HEK293 (cell line): Measurements from ENCODE around the gene ANTKMT.
A peak's percentile ranks its signal among the peaks of the same experiment; 100 is the strongest.

Experiments
- OVOL3 ChIP-seq: fragments of 450-650 bp; formaldehyde crosslinking; IDR thresholded peaks from 2 replicates; pipeline ENCODE4 v1.5.1; 2016; ENCODE audit warnings: missing biosample characterization, missing genetic modification characterization
- SCRT1 ChIP-seq: fragments of 450-650 bp; formaldehyde crosslinking; IDR thresholded peaks from 2 replicates; pipeline ENCODE4 v1.5.1; 2016; ENCODE audit warnings: missing biosample characterization, missing genetic modification characterization, borderline replicate concordance
- SP3 ChIP-seq: fragments of 450-650 bp; formaldehyde crosslinking; IDR thresholded peaks from 2 replicates; pipeline ENCODE4 v1.5.1; 2016; ENCODE audit warnings: missing biosample characterization, missing genetic modification characterization
- YY2 ChIP-seq: fragments of 450-650 bp; formaldehyde crosslinking; IDR thresholded peaks from 2 replicates; pipeline ENCODE4 v1.5.1; 2016; ENCODE audit warnings: missing biosample characterization, missing genetic modification characterization
- ZBTB21 ChIP-seq: fragments of 450-650 bp; formaldehyde crosslinking; IDR thresholded peaks from 2 replicates; pipeline ENCODE4 v1.5.1; 2017; ENCODE audit warnings: missing biosample characterization, missing genetic modification characterization
- ZEB2 ChIP-seq: fragments of 450-650 bp; formaldehyde crosslinking; IDR thresholded peaks from 2 replicates; pipeline ENCODE4 v1.5.1; 2016; ENCODE audit warnings: missing biosample characterization, missing genetic modification characterization
- ZFP69B ChIP-seq: fragments of 450-650 bp; formaldehyde crosslinking; IDR thresholded peaks from 2 replicates; pipeline ENCODE4 v1.5.1; 2016; ENCODE audit warnings: missing biosample characterization, missing genetic modification characterization
- ZNF10 ChIP-seq: fragments of 450-650 bp; formaldehyde crosslinking; IDR thresholded peaks from 2 replicates; pipeline ENCODE4 v1.5.1; 2017; ENCODE audit warnings: missing biosample characterization, missing genetic modification characterization
- ZNF112 ChIP-seq: fragments of 450-650 bp; formaldehyde crosslinking; IDR thresholded peaks from 2 replicates; pipeline ENCODE4 v1.5.0; 2017; ENCODE audit warnings: missing biosample characterization, missing genetic modification characterization
- ZNF2 ChIP-seq: fragments of 450-650 bp; formaldehyde crosslinking; IDR thresholded peaks from 2 replicates; pipeline ENCODE4 v1.5.1; 2016; ENCODE audit warnings: missing biosample characterization, missing genetic modification characterization
- ZNF354C ChIP-seq: fragments of 450-650 bp; formaldehyde crosslinking; IDR thresholded peaks from 2 replicates; pipeline ENCODE4 v1.5.1; 2016; ENCODE audit warnings: missing biosample characterization, missing genetic modification characterization, low read depth, borderline replicate concordance
- ZNF521 ChIP-seq: fragments of 450-650 bp; formaldehyde crosslinking; IDR thresholded peaks from 2 replicates; pipeline ENCODE4 v1.5.1; 2017; ENCODE audit warnings: missing biosample characterization, mild to moderate bottlenecking, missing genetic modification characterization
- ZNF571 ChIP-seq: fragments of 450-650 bp; formaldehyde crosslinking; IDR thresholded peaks from 2 replicates; pipeline ENCODE4 v1.5.0; 2017; ENCODE audit warnings: missing biosample characterization, missing genetic modification characterization
- ZNF660 ChIP-seq: fragments of 450-650 bp; IDR thresholded peaks from 2 replicates; pipeline ENCODE4 v1.5.1; 2018; ENCODE audit warnings: missing biosample characterization, mild to moderate bottlenecking, missing genetic modification characterization
- ZNF76 ChIP-seq: fragments of 450-650 bp; formaldehyde crosslinking; IDR thresholded peaks from 2 replicates; pipeline ENCODE4; 2016; ENCODE audit warnings: low read depth, missing biosample characterization, missing genetic modification characterization, borderline replicate concordance
- ZNF768 ChIP-seq: fragments of 450-650 bp; formaldehyde crosslinking; IDR thresholded peaks from 2 replicates; pipeline ENCODE4 v1.5.1; 2018; ENCODE audit warnings: missing biosample characterization, mild to moderate bottlenecking, missing genetic modification characterization
- ZSCAN16 ChIP-seq: fragments of 450-650 bp; formaldehyde crosslinking; IDR thresholded peaks from 2 replicates; pipeline ENCODE4 v1.5.1; 2016; ENCODE audit warnings: missing biosample characterization, missing genetic modification characterization
- TF ChIP-seq, protein P1 (sequence below): fragments of 450-650 bp; formaldehyde crosslinking; IDR thresholded peaks from 2 replicates; pipeline ENCODE4 v1.5.1; 2016; ENCODE audit warnings: missing biosample characterization, missing genetic modification characterization, borderline replicate concordance
- TF ChIP-seq, protein P2 (sequence below): fragments of 450-650 bp; formaldehyde crosslinking; optimal IDR thresholded peaks from 2 replicates; pipeline ENCODE3; 2016; ENCODE audit warnings: missing biosample characterization, mild to moderate bottlenecking, missing genetic modification characterization
- TF ChIP-seq, protein P3 (sequence below): fragments of 450-650 bp; formaldehyde crosslinking; IDR thresholded peaks from 2 replicates; pipeline ENCODE4 v1.5.1; 2016; ENCODE audit warnings: missing biosample characterization, missing genetic modification characterization
- TF ChIP-seq, protein P4 (sequence below): fragments of 450-650 bp; formaldehyde crosslinking; IDR thresholded peaks from 2 replicates; pipeline ENCODE4 v1.5.1; 2016; ENCODE audit warnings: missing biosample characterization, missing genetic modification characterization
- TF ChIP-seq, protein P5 (sequence below): fragments of 450-650 bp; formaldehyde crosslinking; IDR thresholded peaks from 2 replicates; pipeline ENCODE4 v1.5.1; 2016; ENCODE audit warnings: missing biosample characterization, missing genetic modification characterization
- TF ChIP-seq, protein P6 (sequence below): fragments of 450-650 bp; formaldehyde crosslinking; IDR thresholded peaks from 2 replicates; pipeline ENCODE4 v1.5.1; 2017; ENCODE audit warnings: missing biosample characterization, missing genetic modification characterization
- TF ChIP-seq, protein P7 (sequence below): fragments of 450-650 bp; formaldehyde crosslinking; IDR thresholded peaks from 2 replicates; pipeline ENCODE4; 2016; ENCODE audit warnings: missing biosample characterization, missing genetic modification characterization

ANTKMT gene

DNA sequence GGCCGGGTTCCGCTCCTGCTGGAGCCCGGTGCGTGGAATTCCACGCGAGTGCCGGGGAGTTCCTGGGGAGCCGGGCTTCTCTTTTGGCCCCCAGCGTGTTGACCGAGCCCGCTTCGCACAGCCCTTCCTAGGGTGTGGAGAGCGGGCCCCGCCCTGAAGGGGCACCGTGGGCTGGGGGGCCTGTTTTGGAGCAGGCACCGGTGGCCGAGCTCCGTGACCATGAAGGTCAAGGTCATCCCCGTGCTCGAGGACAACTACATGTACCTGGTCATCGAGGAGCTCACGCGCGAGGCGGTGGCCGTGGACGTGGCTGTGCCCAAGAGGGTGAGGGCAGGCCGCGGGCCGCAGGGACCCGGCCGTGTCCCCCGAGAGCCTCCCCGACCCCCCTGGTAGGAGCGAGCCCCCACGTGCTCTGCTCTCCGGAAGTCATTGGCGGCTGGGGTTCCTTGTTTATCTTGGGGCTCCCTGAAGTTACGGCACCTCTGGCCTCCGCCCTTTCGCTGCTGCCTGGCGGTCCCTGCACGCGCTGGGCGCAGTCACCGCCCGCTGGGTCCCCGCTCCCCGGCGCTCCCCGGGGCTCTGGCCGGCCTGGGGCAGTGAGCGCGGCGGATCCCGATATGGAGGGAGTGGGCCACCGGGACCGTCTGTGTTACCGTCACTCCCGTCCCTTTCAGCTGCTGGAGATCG is 6.5 kb downstream of the ANTKMT start (continued):
- TF ChIP-seq, protein P1, sequence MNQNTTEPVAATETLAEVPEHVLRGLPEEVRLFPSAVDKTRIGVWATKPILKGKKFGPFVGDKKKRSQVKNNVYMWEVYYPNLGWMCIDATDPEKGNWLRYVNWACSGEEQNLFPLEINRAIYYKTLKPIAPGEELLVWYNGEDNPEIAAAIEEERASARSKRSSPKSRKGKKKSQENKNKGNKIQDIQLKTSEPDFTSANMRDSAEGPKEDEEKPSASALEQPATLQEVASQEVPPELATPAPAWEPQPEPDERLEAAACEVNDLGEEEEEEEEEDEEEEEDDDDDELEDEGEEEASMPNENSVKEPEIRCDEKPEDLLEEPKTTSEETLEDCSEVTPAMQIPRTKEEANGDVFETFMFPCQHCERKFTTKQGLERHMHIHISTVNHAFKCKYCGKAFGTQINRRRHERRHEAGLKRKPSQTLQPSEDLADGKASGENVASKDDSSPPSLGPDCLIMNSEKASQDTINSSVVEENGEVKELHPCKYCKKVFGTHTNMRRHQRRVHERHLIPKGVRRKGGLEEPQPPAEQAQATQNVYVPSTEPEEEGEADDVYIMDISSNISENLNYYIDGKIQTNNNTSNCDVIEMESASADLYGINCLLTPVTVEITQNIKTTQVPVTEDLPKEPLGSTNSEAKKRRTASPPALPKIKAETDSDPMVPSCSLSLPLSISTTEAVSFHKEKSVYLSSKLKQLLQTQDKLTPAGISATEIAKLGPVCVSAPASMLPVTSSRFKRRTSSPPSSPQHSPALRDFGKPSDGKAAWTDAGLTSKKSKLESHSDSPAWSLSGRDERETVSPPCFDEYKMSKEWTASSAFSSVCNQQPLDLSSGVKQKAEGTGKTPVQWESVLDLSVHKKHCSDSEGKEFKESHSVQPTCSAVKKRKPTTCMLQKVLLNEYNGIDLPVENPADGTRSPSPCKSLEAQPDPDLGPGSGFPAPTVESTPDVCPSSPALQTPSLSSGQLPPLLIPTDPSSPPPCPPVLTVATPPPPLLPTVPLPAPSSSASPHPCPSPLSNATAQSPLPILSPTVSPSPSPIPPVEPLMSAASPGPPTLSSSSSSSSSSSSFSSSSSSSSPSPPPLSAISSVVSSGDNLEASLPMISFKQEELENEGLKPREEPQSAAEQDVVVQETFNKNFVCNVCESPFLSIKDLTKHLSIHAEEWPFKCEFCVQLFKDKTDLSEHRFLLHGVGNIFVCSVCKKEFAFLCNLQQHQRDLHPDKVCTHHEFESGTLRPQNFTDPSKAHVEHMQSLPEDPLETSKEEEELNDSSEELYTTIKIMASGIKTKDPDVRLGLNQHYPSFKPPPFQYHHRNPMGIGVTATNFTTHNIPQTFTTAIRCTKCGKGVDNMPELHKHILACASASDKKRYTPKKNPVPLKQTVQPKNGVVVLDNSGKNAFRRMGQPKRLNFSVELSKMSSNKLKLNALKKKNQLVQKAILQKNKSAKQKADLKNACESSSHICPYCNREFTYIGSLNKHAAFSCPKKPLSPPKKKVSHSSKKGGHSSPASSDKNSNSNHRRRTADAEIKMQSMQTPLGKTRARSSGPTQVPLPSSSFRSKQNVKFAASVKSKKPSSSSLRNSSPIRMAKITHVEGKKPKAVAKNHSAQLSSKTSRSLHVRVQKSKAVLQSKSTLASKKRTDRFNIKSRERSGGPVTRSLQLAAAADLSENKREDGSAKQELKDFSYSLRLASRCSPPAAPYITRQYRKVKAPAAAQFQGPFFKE (tag by site-specific recombination): 0 out of 2 replicates have a peak, but pooled peaks have one; percentile 65
- TF ChIP-seq, protein P2, sequence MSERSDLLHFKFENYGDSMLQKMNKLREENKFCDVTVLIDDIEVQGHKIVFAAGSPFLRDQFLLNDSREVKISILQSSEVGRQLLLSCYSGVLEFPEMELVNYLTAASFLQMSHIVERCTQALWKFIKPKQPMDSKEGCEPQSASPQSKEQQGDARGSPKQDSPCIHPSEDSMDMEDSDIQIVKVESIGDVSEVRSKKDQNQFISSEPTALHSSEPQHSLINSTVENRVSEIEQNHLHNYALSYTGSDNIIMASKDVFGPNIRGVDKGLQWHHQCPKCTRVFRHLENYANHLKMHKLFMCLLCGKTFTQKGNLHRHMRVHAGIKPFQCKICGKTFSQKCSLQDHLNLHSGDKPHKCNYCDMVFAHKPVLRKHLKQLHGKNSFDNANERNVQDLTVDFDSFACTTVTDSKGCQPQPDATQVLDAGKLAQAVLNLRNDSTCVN: peak; percentile 41
- TF ChIP-seq, protein P3, sequence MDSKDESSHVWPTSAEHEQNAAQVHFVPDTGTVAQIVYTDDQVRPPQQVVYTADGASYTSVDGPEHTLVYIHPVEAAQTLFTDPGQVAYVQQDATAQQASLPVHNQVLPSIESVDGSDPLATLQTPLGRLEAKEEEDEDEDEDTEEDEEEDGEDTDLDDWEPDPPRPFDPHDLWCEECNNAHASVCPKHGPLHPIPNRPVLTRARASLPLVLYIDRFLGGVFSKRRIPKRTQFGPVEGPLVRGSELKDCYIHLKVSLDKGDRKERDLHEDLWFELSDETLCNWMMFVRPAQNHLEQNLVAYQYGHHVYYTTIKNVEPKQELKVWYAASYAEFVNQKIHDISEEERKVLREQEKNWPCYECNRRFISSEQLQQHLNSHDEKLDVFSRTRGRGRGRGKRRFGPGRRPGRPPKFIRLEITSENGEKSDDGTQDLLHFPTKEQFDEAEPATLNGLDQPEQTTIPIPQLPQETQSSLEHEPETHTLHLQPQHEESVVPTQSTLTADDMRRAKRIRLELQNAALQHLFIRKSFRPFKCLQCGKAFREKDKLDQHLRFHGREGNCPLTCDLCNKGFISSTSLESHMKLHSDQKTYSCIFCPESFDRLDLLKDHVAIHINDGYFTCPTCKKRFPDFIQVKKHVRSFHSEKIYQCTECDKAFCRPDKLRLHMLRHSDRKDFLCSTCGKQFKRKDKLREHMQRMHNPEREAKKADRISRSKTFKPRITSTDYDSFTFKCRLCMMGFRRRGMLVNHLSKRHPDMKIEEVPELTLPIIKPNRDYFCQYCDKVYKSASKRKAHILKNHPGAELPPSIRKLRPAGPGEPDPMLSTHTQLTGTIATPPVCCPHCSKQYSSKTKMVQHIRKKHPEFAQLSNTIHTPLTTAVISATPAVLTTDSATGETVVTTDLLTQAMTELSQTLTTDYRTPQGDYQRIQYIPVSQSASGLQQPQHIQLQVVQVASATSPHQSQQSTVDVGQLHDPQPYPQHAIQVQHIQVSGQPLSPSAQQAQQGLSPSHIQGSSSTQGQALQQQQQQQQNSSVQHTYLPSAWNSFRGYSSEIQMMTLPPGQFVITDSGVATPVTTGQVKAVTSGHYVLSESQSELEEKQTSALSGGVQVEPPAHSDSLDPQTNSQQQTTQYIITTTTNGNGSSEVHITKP (tag by site-specific recombination): no peak
- TF ChIP-seq, protein P4, sequence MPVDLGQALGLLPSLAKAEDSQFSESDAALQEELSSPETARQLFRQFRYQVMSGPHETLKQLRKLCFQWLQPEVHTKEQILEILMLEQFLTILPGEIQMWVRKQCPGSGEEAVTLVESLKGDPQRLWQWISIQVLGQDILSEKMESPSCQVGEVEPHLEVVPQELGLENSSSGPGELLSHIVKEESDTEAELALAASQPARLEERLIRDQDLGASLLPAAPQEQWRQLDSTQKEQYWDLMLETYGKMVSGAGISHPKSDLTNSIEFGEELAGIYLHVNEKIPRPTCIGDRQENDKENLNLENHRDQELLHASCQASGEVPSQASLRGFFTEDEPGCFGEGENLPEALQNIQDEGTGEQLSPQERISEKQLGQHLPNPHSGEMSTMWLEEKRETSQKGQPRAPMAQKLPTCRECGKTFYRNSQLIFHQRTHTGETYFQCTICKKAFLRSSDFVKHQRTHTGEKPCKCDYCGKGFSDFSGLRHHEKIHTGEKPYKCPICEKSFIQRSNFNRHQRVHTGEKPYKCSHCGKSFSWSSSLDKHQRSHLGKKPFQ (tag by site-specific recombination): no peak
- no peak for TF ChIP-seq ZNF354C (tag by site-specific recombination)
- no peak for TF ChIP-seq ZNF10 (tag by site-specific recombination)
- TF ChIP-seq ZFP69B (tag by site-specific recombination): no peak
- TF ChIP-seq ZNF521 (tag by site-specific recombination): no peak
- no peak for TF ChIP-seq YY2
- no peak for TF ChIP-seq ZNF768 (tag by site-specific recombination)
- peak; percentile 82 for TF ChIP-seq ZEB2 (tag by site-specific recombination)
- TF ChIP-seq ZNF112 (tag by site-specific recombination): no peak
- TF ChIP-seq SP3 (tag by site-specific recombination): peak; percentile 45
- TF ChIP-seq ZNF2 (tag by site-specific recombination): no peak; the same call in 1 of the 2 replicates
- no peak for TF ChIP-seq ZNF76 (tag by site-specific recombination)
- TF ChIP-seq, protein P5, sequence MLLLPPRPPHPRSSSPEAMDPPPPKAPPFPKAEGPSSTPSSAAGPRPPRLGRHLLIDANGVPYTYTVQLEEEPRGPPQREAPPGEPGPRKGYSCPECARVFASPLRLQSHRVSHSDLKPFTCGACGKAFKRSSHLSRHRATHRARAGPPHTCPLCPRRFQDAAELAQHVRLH (tag by site-specific recombination): 0 out of 2 replicates have a peak, but pooled peaks have one; percentile 21
- no peak for TF ChIP-seq ZNF571
- TF ChIP-seq OVOL3 (tag by site-specific recombination): no peak
- no peak for TF ChIP-seq SCRT1 (tag by site-specific recombination)
- TF ChIP-seq ZSCAN16: 0 out of 2 replicates have a peak, but pooled peaks have one; percentile 33
- TF ChIP-seq, protein P6, sequence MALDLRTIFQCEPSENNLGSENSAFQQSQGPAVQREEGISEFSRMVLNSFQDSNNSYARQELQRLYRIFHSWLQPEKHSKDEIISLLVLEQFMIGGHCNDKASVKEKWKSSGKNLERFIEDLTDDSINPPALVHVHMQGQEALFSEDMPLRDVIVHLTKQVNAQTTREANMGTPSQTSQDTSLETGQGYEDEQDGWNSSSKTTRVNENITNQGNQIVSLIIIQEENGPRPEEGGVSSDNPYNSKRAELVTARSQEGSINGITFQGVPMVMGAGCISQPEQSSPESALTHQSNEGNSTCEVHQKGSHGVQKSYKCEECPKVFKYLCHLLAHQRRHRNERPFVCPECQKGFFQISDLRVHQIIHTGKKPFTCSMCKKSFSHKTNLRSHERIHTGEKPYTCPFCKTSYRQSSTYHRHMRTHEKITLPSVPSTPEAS (tag by site-specific recombination): no peak
- no peak for TF ChIP-seq ZBTB21
- TF ChIP-seq, protein P7, sequence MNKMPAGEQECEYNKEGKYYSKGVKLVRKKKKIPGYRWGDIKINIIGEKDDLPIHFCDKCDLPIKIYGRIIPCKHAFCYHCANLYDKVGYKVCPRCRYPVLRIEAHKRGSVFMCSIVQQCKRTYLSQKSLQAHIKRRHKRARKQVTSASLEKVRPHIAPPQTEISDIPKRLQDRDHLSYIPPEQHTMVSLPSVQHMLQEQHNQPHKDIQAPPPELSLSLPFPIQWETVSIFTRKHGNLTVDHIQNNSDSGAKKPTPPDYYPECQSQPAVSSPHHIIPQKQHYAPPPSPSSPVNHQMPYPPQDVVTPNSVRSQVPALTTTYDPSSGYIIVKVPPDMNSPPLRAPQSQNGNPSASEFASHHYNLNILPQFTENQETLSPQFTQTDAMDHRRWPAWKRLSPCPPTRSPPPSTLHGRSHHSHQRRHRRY: peak; percentile 64; the same call in 1 of the 2 replicates
- no peak for TF ChIP-seq ZNF660 (tag by site-specific recombination)
